Natural killer cell (primary cell): ENCODE results near the gene ARFGAP2. TPM values are rescaled to one million over a fixed set of nuclear protein-coding genes. Genes with fewer than 3 reads are reported as not detected.

Experiments used
- ATAC-seq, 3 donors: fragments of 150-1000 bp in 2 of 3; fragments of 200-7000 bp in 1 of 3; cut with Tn5 transposase; 1 replicate in 1 of 3; 2 replicates in 2 of 3; pipeline ENCODE4 v1.10.0; 2021; ENCODE audit warnings: mild to moderate bottlenecking in 2 of 3, moderate library complexity in 2 of 3
- DNase-seq, 2 donors: peaks; one replicate each; pipeline versions ENCODE4 v3.0.0 to v3.0.0-alpha.2; 2013 to 2021; ENCODE audit warnings: mixed read lengths in 1 of 2
- H3K27ac ChIP-seq: one replicate; pipeline ENCODE4 v1.5.1; 2013; ENCODE audit warnings: mild to moderate bottlenecking, low read length
- H3K27me3 ChIP-seq: one replicate; pipeline ENCODE4 v1.6.1; 2013; ENCODE audit warnings: low read length; ENCODE audit not compliant: control insufficient read depth, insufficient read depth
- H3K36me3 ChIP-seq: one replicate; pipeline ENCODE4 v1.6.1; 2013; ENCODE audit warnings: low read length; ENCODE audit not compliant: control insufficient read depth, insufficient read depth
- H3K4me1 ChIP-seq: one replicate; pipeline ENCODE4 v1.6.1; 2013; ENCODE audit warnings: low read length; ENCODE audit not compliant: control insufficient read depth, insufficient read depth
- H3K4me3 ChIP-seq: one replicate; pipeline ENCODE4 v1.5.1; 2013; ENCODE audit warnings: low read length
- H3K9me3 ChIP-seq: one replicate; pipeline ENCODE4 v1.6.1; 2013; ENCODE audit warnings: low read length; ENCODE audit not compliant: control insufficient read depth, insufficient read depth
- H3K27ac Mint-ChIP-seq, 2 donors: one replicate each; pipeline ENCODE4 v1.8.0; 2022; ENCODE audit warnings: mild to moderate bottlenecking in 2 of 2, mixed read lengths in 2 of 2, moderate library complexity in 1 of 2
- H3K27me3 Mint-ChIP-seq, 2 donors: one replicate each; pipeline ENCODE4 v1.8.0; 2022; ENCODE audit warnings: low read depth in 2 of 2, mixed read lengths in 2 of 2
- H3K36me3 Mint-ChIP-seq: one replicate; pipeline ENCODE4 v1.8.0; 2022; ENCODE audit warnings: mixed read lengths
- H3K4me1 Mint-ChIP-seq, 2 donors: one replicate each; pipeline ENCODE4 v1.8.0; 2022; ENCODE audit warnings: mixed read lengths in 2 of 2
- H3K4me3 Mint-ChIP-seq: one replicate; pipeline ENCODE4 v1.8.0; 2022; ENCODE audit warnings: mild to moderate bottlenecking, moderate library complexity, mixed read lengths
- H3K9me3 Mint-ChIP-seq, 2 donors: one replicate each; pipeline ENCODE4 v1.8.0; 2022; ENCODE audit warnings: mixed read lengths in 2 of 2
- WGBS: methylation state at CpG from one replicate; pipeline ENCODE4 v1.1.7; 2013; ENCODE audit warnings: missing lambda C conversion rate; ENCODE audit not compliant: insufficient coverage; 5-methylcytosine and 5-hydroxymethylcytosine counted together
- intact Hi-C: fragments of 100-400 bp; cut with micrococcal nuclease; formaldehyde crosslinking; loops from one replicate; pipeline ENCODE4 v1.14.2; 2022
- total RNA-seq, 4 donors: library from RNA; stranded (reverse); fragments of 120-200 nt in 1 of 4; gene quantifications; one replicate each; pipeline versions ENCODE4 v1.2.3 to v1.2.4, GENCODE V29; 2013 to 2022
- TF ChIP-seq, protein P1 (sequence below): fragments of 200-600 bp; IDR thresholded peaks from one replicate; pipeline ENCODE4 v1.8.0; 2022; ENCODE audit warnings: antibody characterized with exemption

Gene ARFGAP2
- total RNA-seq, 3 donors from 2014 or later (not counting 1 experiment from before 2014, with no cell fraction given) = 199 to 236 (median 228) TPM

DNA sequence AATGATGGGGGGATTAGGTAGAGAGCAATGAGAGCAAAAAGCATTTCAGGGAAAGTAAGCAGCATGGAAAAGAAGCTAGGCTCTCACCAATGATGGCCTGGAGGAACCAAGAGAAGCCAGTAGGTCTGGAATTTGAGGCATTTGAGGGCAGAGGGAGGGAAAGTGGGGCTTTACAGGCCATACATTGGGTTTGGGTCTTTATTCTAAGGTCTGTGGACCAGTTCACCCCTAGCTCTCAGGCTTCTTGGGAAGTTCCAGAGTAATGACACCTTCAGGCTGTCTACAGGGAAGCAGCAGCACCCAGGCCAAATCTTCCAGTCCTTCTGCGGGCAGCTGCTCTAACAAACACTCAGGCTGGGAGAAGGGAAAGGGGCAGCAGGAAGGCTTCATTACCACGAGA, 29.4 kb downstream of the ARFGAP2 start:
- no peak overlapping the region for H3K4me3 ChIP-seq
- H3K27me3 ChIP-seq = no peaks in the 10 kb centered on the region
- intact Hi-C loops = no loop called here
- 100% methylated on average over 2 of the region's 2 CpGs for WGBS
- no peak for DNase-seq
- H3K27ac ChIP-seq = no peak overlapping the region
- H3K4me1 ChIP-seq = no peaks in the 10 kb centered on the region
- Mint-ChIP-seq H3K4me1 (no peaks in the 10 kb centered on the region), H3K9me3 (no peaks in the 10 kb centered on the region), H3K27ac (no peak overlapping the region), H3K4me3 (no peak overlapping the region), H3K27me3 (no peaks in the 10 kb centered on the region), H3K36me3 (no peaks in the 10 kb centered on the region)
- no peaks in the 10 kb centered on the region for H3K36me3 ChIP-seq
- no peak for ATAC-seq
- H3K9me3 ChIP-seq = no peaks in the 10 kb centered on the region
- TF ChIP-seq, protein P1, sequence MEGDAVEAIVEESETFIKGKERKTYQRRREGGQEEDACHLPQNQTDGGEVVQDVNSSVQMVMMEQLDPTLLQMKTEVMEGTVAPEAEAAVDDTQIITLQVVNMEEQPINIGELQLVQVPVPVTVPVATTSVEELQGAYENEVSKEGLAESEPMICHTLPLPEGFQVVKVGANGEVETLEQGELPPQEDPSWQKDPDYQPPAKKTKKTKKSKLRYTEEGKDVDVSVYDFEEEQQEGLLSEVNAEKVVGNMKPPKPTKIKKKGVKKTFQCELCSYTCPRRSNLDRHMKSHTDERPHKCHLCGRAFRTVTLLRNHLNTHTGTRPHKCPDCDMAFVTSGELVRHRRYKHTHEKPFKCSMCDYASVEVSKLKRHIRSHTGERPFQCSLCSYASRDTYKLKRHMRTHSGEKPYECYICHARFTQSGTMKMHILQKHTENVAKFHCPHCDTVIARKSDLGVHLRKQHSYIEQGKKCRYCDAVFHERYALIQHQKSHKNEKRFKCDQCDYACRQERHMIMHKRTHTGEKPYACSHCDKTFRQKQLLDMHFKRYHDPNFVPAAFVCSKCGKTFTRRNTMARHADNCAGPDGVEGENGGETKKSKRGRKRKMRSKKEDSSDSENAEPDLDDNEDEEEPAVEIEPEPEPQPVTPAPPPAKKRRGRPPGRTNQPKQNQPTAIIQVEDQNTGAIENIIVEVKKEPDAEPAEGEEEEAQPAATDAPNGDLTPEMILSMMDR = no peak

DNA sequence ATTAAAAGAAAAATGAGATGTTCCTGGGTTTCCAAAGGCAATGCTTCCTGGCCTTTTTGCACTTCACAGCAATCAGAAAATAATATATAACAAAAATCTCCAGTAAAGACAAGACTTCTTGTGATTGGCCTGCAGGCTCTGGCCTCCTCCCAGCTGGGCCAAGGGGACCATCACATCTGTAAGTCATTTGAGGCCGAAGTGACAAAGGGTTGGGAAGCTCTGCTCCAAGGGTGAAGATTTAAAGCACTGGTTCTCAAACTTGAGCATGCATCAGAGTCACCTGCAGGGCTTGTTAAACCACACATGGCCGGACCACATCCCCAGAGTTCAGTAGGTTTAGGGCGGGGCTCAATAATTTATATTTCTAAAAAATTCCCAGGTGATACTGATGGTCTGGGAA, 32.1 kb downstream of the ARFGAP2 start:
- H3K27ac Mint-ChIP-seq = no peak overlapping the region
- no peaks in the 10 kb centered on the region for H3K27me3 ChIP-seq
- H3K4me3 ChIP-seq = no peak overlapping the region
- no peak overlapping the region for H3K27ac ChIP-seq
- no peaks in the 10 kb centered on the region for H3K36me3 Mint-ChIP-seq
- ATAC-seq = no peak
- intact Hi-C loops = no loop called here
- DNase-seq = no peak
- no peaks in the 10 kb centered on the region for H3K36me3 ChIP-seq
- WGBS = 93% methylated on average over 3 of the region's 3 CpGs
- no peaks in the 10 kb centered on the region for H3K27me3 Mint-ChIP-seq
- no peaks in the 10 kb centered on the region for H3K9me3 ChIP-seq
- no peaks in the 10 kb centered on the region for H3K9me3 Mint-ChIP-seq
- no peak overlapping the region for H3K4me3 Mint-ChIP-seq
- TF ChIP-seq, protein P1 = no peak
- no peaks in the 10 kb centered on the region for H3K4me1 Mint-ChIP-seq
- H3K4me1 ChIP-seq = no peaks in the 10 kb centered on the region

DNA sequence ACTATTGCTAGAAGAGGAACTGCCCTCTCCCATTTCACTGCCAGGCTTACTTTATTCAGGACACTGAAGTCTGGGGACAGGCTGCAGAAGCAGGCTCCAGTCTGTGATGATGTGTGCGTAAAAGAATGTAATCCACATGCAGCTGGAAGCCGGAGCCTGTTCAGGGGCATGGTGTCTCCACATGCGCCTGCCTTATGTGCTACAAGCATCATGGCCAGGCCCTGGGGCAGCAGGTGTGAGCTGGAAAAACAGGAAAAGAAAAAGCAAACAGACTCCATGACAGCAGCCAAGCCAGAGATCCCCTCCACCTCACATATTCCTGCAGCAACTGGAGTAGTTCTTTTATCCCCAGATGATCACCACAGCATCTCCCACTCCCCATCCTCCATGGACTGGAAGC, 33.4 kb downstream of the ARFGAP2 start:
- H3K9me3 ChIP-seq = no peaks in the 10 kb centered on the region
- H3K4me1 Mint-ChIP-seq = no peaks in the 10 kb centered on the region
- TF ChIP-seq, protein P1 = no peak
- DNase-seq (no peak), ATAC-seq (no peak)
- WGBS = 95% methylated on average over 3 of the region's 3 CpGs
- H3K4me3 Mint-ChIP-seq = no peak overlapping the region
- no peak overlapping the region for H3K4me3 ChIP-seq
- no peaks in the 10 kb centered on the region for H3K4me1 ChIP-seq
- H3K27ac ChIP-seq = no peak overlapping the region
- no peaks in the 10 kb centered on the region for H3K36me3 Mint-ChIP-seq
- intact Hi-C loops = no loop called here
- no peak overlapping the region for H3K27ac Mint-ChIP-seq
- H3K9me3 Mint-ChIP-seq = no peaks in the 10 kb centered on the region
- H3K36me3 ChIP-seq = peaks cover 1% of the 10 kb centered on the region
- H3K27me3 Mint-ChIP-seq = no peaks in the 10 kb centered on the region
- H3K27me3 ChIP-seq = no peaks in the 10 kb centered on the region

DNA sequence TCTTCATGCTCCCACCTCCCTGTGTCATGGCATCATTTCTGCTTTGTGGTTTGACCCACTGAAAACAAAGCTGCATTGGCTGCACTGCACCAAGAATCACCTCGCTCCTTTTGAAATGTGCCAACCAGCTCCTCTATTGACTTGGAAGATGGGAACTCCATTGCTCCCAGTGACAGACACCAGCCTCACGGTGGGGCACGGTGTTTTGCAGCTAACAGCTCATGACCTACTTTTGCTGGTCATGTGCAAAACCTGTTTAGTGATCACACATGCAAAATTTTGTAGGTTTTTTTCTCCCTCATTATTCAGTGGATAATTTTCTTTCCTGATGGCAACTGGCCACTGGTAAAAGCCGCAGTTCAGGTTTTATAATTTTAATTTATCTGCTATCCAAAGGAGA, 36.8 kb downstream of the ARFGAP2 start:
- intact Hi-C loops = no loop called here
- no peak for ATAC-seq
- H3K36me3 ChIP-seq = peaks cover 10% of the 10 kb centered on the region
- 73% methylated on average over 3 of the region's 4 CpGs for WGBS
- Mint-ChIP-seq H3K27ac (no peak overlapping the region), H3K27me3 (no peaks in the 10 kb centered on the region), H3K36me3 (peaks cover 8% of the 10 kb centered on the region), H3K4me3 (no peak overlapping the region), H3K4me1 (no peaks in the 10 kb centered on the region), H3K9me3 (no peaks in the 10 kb centered on the region)
- no peaks in the 10 kb centered on the region for H3K27me3 ChIP-seq
- H3K27ac ChIP-seq = no peak overlapping the region
- no peak overlapping the region for H3K4me3 ChIP-seq
- H3K4me1 ChIP-seq = no peaks in the 10 kb centered on the region
- H3K9me3 ChIP-seq = no peaks in the 10 kb centered on the region
- TF ChIP-seq, protein P1 = no peak
- no peak for DNase-seq
